LoVo (cell line): ENCODE results near the gene U2AF2.

ENCODE experiments used
- DNase-seq: peaks from one replicate; pipeline ENCODE4 v3.0.0-alpha.2; 2016; ENCODE audit warnings: low spot score

Gene U2AF2

DNA sequence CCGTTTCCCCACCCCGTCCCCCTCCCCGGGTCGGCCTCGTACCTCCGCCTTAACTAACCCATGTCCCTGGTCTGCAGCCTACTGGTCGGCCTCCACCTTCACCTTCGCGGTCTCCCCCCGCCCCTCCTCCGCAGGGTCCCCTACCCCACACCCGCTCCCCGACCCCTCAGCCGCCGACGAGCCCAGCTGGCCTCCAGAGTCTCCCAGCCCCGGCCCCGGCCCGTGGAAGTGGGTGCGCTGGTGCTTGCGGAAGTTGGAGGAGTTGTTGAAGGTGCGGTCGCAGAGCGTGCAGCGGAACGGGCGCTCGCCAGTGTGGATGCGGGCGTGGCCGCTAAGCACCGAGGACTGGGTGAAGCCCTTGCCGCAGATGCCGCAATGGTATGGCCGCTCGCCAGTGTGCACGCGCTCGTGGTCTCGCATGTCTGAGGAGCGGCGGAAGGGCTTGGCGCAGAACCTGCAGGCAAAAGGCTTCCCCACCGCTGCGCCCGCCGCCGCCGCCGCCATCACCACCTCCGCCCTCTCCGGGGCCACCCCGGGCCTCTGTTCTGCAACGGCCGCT is 33.1 kb upstream of the U2AF2 start:
- DNase-seq, result no peak

DNA sequence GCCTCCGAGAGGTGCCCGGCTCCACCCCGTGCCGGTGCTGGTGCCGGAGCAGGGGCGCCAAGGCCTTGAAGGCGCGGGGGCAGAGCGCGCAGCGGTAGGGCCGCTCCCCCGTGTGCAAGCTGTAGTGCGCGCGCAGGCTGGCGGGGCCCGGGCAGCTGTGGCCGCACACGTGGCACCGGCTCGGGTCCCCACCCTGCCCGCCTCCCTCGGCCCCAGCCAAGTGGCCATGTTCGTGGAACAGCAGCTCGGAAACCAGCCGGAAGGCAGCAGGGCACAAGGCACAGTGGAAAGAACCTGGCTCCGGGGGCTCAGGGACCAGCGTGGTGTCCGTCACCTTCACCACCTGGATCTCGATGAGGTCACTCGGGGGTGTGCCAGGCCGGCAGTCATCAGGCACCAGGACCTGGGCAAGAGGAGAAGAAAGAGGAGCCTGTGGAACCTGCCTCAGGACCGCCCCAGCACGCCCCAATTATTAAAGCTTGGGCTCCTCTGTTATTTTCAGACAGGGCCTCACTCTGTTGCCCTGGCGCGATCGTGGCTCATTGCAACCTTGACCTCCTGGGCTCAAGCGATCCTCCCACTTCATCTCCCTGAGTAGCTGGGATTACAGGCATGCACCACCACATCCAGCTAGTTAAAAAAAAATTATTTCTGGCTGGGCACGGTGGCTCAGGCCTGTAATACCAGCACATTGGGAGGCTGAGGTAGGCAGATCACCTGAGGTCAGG is 32.4 kb upstream of the U2AF2 start:
- no peak for DNase-seq

DNA sequence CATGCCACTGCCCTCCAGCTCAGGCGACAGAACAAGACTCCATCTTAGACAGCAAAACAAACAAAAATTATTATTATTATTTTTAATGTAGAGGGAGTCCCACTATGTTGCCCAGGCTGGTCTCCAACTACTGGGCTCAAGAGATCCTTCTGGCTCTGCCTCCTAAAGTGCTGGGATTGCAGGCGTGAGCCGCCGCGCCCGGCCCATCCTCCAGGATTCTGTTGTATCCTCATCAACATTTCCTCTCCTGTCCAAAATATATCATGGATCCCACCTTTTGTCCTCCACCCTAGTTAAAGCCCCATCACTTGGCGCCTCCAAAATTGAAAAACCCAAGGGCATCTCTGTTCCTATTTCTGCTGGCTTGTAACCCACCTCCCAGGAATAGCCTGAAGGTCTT is 31.7 kb upstream of the U2AF2 start:
- DNase-seq, result no peak

DNA sequence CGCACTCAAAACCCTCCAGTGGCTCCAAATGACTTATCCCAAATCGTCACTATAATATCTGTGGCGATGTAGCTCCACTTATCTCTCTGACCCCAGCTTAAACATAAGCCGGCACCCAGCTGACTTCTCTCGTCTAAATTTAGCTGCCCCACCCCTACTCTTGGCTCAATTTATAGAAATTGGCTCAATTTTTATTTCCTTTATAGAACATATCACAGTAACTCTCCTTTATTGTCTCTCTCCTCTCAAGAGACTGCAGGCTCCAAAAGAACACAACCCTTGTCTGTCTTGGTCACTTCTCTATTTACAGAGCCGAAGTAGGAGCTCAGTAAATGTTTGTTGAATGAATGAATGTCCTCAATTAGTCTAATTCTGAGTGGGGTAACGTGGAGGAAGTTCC is 31.3 kb upstream of the U2AF2 start:
- no peak for DNase-seq

DNA sequence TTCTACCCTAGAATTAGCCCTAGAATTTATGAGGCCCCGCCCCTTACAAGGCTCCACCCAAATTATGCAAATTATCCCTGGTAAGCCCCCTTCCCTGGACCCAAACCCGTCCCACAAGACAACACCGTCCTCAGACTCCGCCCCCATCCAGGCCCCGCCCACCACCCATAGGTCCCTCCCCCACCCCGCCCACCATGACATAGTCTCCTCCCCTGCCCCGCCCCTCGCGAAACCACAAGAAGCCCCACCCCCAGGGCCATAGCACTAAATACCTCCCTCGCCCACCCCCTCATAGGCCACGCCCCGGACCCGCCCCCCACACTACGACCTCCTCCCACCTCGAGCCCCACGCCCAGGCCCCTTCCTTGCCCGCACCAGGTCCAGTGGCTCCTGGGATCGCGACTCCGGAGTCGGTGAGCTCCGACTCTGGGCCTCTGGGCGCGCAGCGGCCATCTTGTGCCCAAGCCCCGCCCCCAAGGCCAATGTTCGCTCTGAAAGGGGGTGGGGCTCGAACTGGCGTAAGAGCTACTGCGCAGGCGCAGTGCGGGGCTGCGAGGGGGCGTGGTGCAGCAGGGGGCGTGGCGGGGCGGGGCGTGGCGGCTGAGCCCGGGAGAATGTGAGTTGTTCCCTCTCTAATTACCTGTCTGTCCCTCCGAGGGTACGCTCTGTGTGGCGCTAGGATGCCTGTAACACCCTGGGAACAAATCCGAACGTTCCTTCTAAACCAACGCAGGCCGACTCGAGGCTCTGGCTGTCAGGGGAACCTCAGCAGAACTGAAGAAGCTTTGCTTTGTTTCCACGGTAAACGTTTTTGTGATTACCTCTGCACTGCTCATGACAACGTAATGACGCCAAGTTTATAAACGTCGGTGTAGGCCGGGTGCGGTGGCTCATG is 30.5 kb upstream of the U2AF2 start, which contains the start of gene ZNF784:
Gene ZNF784 (minus strand): TSS at position 458 of the 895 bp plus-strand sequence. CDS start 5 bp downstream, at position 453.
- peak; percentile 95 for DNase-seq

DNA sequence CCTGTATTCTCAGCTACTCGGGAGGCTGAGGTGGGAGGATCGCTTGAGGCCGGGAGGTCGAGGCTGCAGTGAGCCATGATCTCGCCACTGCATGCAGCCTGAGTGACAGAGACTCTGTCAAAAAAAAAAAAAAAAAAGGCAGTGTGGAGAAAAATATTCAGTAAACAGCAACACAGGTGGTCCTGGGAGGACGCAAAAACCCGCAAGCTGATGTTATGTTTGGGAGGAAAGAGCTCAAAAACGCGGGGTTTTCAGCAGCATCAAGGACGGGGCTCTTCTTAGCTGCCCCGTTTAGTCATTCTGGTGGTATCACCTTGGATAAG is 29.9 kb upstream of the U2AF2 start:
- no peak for DNase-seq

DNA sequence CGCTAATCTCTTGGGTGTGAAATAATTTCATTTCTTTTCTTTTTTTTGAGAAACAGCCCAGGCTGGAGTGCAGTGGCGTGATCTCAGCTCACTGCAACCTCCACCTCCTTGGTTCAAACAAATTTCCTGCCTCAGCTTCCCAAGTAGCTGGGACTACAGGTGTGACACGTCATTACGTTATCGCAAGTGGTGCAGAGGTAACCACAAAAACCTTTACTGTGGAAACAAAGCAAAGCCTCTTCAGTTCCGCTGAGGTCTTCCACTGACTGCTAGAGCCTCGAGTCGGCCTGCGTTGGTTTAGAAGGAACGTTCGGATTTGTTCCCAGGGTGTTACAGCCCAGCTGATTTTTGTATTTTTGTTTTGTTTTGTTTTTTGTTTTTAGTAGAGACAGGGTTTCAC is 28.5 kb upstream of the U2AF2 start:
- no peak for DNase-seq

DNA sequence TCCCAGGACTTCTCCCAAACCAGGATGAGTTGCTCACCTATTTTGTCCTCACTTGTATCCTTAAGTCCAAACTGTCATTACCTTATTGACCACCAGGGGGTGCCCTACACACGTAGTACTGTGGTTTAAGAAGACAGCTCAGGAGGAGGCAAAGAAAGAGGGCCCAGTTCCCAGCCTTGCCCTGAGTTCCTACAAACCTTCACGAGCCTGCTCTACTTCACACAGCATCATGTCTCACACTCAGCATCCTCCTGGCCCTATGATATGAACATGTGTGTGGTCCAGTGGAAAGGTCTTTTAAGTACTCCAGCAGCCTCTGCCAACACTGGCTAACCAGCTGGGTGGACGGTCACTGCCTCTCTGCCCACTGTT is 22.4 kb upstream of the U2AF2 start:
- peak; percentile 86 for DNase-seq

DNA sequence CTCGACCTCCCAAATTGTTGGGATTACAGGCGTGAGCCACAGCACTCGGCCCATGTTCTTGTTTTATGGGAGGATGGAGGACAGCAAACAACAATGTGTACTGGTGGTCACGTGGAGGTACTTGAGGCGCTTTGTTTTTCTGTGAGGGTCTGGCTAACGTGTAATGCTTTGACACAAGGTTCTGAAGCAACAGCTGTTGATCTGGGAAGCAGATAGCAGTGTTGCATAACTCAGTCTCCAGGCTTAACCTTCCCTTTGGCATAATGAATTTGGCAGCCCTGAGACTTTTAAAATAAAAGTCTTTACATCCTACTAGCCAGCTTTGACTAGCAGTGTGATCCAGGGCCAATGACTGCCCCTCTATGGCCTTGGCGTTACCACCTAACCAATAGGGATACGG is 21.0 kb upstream of the U2AF2 start:
- no peak for DNase-seq

DNA sequence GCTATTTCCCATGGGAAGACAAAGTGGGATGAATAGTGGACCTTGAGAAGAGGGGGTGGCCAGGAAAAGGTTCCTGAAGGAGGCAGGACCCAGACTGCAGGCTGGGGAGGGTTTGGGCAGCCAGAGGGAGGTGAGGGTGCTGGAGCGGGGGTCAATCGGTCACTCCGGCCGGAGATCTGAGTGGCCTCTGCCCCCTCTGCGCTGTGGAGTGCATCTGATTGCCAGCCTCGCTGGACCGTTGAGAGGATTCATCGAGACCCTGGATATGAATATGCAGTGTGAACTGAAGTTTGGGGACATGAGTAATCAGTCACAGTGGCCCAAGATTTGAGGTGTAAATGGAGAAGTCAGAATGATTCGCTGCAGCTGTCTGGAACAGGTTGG is 19.5 kb upstream of the U2AF2 start:
- no peak for DNase-seq

DNA sequence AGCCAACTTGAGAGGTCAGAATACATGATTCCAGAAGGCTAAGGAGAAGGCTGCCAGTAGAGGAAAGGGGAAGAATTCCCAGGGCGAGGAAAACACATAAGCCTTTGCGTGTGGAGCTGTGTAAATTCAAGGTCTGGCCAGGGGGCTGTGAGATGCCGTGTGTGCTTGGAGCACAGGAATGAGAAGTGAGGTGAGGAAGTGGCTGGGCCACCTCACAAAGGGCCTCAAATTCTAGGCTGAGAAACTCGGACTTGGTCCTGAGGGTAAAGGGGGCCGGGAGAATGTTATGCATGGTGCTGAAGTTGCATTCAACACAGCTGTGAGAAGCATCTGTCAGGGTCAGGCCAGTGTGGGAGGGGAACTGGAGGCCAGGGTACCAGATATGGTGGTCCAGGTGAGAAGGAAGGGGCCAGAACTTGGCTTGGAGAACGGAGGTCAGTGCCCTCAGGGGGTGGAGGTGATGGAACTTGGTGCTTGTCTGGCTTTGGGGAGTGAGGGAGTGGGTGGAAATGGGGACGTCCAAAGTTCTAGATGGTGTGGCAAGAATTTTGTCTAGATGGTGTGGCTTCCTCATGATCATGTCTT is 18.9 kb upstream of the U2AF2 start:
- DNase-seq, result no peak

DNA sequence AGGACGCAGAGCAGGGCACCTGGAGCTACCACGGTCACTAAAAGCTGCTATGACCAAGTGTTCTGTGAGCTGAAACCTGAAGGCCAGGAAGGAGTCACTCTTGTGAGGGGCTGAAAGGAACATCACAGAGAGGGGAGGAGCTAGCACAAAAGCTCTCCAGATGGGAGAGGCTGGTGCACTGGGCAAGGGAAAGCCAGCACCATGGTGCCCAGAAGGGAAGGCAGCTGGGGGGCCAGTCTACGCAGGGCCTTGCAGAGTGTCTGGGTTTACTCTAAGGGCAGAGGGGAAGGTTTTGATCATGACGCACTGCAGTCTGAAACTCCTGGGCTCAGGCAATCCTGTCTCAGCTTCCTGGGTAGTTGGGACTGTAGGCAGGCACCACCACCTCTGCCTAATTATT is 18.1 kb upstream of the U2AF2 start:
- DNase-seq, result no peak

DNA sequence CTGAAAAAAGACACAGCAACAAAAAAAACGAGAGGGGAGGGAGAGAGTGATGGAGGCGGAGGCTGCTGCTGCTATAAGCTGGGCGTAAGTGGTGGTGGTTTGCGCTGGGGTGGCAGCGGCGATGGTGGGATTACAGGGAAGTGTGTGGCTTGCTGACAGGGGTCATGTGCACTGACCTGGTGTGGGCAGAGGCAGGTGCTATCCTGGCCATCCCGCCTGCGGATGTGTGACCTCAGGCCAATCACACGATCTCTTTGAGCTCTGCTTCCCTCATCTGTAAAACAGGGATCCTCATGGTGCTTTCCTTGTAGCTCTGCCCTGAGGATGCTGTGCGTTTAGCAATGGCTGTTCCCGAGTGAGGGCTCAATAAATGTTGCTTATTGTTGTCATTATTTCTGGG is 17.3 kb upstream of the U2AF2 start:
- DNase-seq, result no peak

DNA sequence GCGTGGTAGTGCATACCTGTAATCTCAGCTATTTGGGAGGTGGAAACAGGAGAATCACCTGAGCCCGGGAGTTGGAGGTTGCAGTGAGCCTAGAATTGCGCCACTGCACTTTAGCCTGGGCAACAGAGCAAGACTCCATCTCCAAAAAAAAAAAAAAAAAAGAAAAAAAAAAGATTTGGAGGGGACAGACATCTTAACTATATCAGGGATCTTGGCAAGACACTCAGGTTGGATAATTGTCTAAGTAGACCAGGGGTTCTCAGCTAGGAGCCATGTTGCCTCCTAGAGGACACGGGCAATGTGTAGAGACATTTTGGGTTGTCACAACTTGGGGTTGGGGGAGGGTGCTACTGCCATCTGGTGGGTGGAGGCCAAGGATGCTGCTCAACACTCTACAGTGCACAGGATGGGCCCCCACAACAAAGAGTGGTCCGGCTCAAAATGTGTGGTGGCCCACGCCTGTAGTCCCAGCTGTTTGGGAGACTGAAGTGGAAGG is 15.9 kb upstream of the U2AF2 start:
- DNase-seq, result peak; percentile 32

DNA sequence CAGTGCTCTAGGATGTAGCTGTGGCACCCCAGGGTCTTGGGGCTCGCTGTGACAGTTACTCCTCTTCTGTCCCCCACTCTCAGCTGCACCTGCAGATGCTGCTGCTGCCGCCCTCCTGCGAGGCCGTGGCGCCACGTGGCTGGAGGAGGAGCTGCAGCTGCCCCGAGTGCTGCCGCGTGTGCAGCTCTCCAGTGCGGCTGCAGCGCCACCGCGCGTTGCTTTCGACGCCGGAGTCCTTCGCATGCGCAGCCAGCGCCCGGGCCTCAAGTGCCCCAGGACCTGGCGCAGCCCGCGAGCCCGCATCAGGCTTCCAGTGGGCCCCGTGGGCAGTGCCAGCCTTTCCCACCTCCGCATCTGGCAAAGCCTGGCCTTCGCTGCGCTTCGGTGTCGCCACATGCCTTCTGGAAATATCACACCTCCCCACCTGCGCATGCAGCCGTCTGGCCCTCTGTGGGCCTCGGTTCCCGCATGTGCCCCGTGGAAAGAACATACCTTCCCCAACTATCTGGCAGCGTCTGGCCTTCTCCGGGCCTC is 14.7 kb upstream of the U2AF2 start:
- DNase-seq, result no peak

DNA sequence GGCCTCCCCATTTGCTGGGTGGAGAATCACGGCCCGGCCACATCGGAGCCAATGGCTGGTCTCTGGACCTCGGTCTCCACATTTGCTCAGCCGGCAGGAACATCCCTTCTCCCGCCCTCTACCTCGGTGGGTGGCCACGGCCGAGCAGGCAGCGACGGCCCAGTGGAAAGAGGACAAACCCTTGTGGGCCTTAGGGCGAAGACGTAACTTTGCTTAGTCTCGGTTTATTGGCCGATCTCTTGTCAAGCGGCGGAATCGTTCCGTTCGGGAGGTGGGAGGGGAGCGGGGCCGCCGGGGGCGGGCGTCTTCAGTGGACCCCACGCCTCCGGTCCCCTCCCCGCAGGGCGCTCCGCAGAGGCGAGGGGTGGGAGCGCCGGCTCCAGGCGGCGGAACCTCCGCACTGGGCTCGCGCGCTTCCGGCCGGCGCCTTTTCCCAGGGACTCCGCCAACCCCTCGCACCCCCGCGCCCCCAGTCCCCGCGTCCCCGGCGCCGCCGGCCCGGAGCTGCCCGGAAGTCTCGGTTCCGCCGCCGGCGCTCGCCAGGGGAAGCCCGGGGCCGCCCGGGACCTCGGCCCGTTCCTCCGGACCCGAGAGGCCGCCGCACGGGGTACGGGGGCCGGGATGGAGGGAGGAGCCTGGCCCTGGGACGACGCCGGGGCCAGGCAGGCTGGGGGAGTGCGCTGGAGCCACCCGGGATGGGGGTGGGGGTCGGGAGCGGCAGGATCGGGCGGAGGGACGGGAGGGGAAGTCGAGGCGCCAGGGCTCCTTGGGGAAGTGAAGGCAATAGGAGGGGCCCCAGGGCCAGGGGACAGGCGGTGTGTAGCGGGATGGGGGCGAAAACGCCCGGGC is 14.0 kb upstream of the U2AF2 start, which contains the start of gene ZNF580:
Gene ZNF580 (plus strand): TSS at position 426 of the 849 bp plus-strand sequence. CDS start 1,507 bp downstream, outside the sequence.
- peak; percentile 53 for DNase-seq

DNA sequence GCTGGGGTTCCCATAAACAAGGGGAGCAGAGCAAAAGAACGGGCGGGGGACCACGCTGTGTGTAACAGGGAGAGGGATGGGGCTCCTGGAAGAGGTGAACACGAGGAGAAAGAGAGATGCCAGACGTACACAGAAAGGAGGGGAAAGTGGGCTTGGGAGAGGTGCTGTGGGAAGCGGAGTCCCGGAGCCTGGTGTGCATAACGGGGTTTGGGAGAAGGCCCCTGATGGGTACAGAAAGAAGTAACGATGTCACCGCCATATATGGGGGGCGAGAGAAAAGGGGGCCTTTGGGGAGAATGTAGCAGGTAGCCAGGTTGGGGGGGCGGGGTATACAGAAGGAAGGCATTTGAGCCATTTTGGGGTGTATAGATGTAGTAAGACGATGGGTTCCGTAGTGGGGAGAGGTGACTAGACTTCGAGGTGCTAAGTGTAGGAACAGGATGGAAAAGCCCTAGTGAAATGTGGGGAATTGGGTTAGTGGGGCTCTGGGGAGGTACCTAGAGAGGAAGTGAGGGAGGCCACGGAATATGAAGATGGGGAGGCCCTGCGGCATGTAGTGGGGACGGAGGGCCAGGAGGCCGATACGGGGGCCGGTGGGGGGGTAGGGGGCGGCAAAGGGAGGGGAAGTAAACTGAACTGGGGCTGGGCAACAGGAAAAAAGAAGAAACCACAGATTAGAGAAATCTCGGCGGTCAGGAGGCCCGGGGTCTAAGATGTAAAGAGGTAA is 13.2 kb upstream of the U2AF2 start:
- peak; percentile 46 for DNase-seq

DNA sequence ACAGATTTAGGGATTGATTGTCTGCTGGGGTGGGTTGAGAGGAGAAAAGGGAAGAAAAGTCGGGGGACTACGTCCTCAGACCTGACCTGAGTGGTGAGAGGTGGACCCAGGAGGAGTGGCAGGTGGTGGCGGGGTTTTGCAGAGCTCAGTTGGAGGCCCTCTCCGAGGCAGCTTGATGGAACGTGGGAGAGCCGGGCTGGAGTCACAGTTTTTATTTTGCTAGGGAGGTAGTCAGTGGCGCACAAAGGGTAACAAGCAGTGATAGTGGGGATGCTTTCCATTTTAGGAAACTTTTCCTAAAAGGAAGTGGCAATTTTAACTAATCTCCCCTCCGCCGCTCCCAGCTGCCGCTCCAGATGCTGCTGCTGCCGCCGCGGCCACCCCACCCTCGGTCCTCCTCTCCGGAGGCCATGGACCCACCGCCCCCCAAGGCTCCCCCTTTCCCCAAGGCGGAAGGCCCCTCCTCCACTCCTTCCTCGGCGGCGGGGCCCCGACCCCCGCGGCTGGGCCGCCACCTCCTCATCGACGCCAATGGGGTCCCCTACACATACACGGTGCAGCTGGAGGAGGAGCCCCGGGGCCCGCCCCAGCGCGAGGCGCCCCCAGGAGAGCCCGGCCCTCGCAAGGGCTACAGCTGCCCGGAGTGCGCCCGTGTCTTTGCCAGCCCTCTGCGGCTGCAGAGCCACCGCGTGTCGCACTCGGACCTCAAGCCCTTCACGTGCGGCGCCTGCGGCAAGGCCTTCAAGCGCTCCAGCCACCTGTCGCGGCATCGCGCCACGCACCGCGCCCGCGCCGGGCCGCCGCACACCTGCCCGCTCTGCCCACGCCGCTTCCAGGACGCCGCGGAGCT is 12.5 kb upstream of the U2AF2 start:
- peak; percentile 41 for DNase-seq

DNA sequence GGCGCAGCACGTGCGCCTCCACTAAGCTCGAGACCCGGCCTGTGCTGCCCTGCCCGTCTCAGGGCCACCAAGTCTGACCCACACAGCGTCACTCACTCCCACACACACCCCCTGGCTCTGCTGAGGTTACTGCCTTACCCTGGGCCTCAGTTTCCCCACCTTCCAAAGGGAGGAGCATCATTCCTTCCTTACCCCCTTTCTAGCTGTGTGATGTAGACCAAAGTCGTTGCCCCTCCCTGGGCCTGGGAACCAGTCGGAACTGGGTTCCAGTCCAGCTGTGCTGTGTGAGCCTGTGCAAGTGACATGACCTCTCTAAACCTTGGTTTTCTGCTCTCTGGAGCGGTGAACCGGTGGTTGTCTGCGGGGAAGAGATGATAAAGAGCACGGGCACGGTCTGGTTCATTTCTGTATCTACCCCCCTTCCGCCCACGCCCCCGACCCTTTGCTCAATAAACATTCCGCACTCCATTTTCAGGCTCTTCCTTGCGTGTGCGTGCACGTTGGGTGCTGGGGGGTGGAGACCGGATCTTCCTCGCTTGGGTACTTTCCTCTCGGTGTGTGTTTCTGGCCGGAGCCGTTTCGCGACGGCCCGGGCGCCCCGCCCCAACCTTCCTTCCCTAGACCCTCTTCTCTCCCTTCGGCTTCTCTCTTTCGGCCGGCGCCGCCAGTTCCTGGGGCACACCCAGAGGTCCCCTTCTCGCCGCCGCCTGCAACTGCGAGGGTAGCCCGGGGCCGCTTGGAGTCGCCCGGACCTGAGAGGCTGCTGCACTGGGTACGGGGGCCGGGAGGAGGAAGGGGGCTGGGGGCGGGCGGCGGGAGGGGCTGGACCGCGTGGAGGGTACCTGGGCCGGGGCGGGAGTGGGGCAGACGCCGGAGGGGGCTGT is 11.6 kb upstream of the U2AF2 start, which contains the start of gene ZNF581:
Gene ZNF581 (plus strand): TSS at position 647 of the 884 bp plus-strand sequence. CDS start 923 bp downstream, outside the sequence.
- DNase-seq, result peak; percentile 80
